Chondrocyte (in vitro differentiated cells): ENCODE data around the gene SLAMF8. TPM values are rescaled to one million over a fixed set of nuclear protein-coding genes. Genes with fewer than 3 reads are reported as not detected.

Source experiments
- DNase-seq: peaks from one replicate; pipeline ENCODE4 v3.0.0; 2021; ENCODE audit warnings: mixed read lengths, low spot score
- H3K27ac Mint-ChIP-seq: one replicate; pipeline ENCODE4 v1.8.0; 2021; ENCODE audit warnings: mild to moderate bottlenecking, moderate library complexity, mixed read lengths; ENCODE audit not compliant: unreplicated experiment
- H3K27me3 Mint-ChIP-seq: 2 replicates; pipeline ENCODE4 v1.8.0; 2021; ENCODE audit warnings: low read depth, mixed read lengths
- H3K36me3 Mint-ChIP-seq: 2 replicates; pipeline ENCODE4 v1.8.0; 2021; ENCODE audit warnings: low read depth, mixed read lengths
- H3K4me1 Mint-ChIP-seq: 2 replicates; pipeline ENCODE4 v1.8.0; 2021; ENCODE audit warnings: low read depth, mild to moderate bottlenecking, mixed read lengths
- H3K4me3 Mint-ChIP-seq: one replicate; pipeline ENCODE4 v1.8.0; 2021; ENCODE audit warnings: mild to moderate bottlenecking, moderate library complexity, mixed read lengths; ENCODE audit not compliant: unreplicated experiment
- H3K9me3 Mint-ChIP-seq: 2 replicates; pipeline ENCODE4 v1.8.0; 2021; ENCODE audit warnings: low read depth, mixed read lengths
- CTCF ChIP-seq: fragments of 200-600 bp; sonication (generic); IDR thresholded peaks from 2 replicates; pipeline ENCODE4 v1.5.0; 2021; ENCODE audit warnings: antibody characterized with exemption, mild to moderate bottlenecking, moderate library complexity
- total RNA-seq: library from RNA; stranded (reverse); gene quantifications from 3 replicates; pipeline ENCODE4 v1.2.1, GENCODE V29; 2021

Gene SLAMF8
- total RNA-seq, 1 donor from 2014 or later: not detected

GRCh38 chr1:159838715-159839114 is 12.0 kb downstream of the SLAMF8 start:
- H3K36me3 Mint-ChIP-seq: peaks cover 14% of the 10 kb centered on the region
- H3K4me3 Mint-ChIP-seq: no peak overlapping the region
- H3K27me3 Mint-ChIP-seq: no peaks in the 10 kb centered on the region
- no peak for TF ChIP-seq CTCF
- DNase-seq: no peak
- no peak overlapping the region for H3K27ac Mint-ChIP-seq
- no peaks in the 10 kb centered on the region for H3K9me3 Mint-ChIP-seq
- H3K4me1 Mint-ChIP-seq: no peaks in the 10 kb centered on the region

- no peaks in the 10 kb centered on the region for H3K9me3 Mint-ChIP-seq
- H3K36me3 Mint-ChIP-seq: peaks cover 14% of the 10 kb centered on the region
- H3K27me3 Mint-ChIP-seq: no peaks in the 10 kb centered on the region
- no peak for DNase-seq
- H3K27ac Mint-ChIP-seq: no peak overlapping the region
- no peaks in the 10 kb centered on the region for H3K4me1 Mint-ChIP-seq
- H3K4me3 Mint-ChIP-seq: no peak overlapping the region
- no peak for TF ChIP-seq CTCF
These were observed 12.6 kb downstream of the SLAMF8 start for GRCh38 chr1:159839116-159839849.

DNA sequence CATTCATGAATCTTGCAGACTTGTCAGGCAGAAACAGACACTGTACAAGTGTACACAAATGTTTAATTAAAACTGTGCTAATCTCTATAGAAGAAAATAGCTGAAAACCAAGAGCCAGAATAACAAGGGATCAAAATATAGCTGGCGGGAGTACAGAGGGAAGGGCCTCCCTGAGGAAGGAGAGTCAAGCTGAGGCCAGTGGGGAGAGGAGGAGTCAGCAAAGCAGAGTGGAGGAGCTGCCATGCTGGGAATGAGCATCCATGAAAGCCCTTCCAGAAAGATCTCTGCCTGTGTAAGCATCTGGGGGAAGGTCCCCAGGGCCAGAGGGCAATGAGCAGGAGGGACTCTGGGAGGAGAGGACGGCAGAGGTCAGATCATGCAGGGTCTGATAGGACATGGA is 15.1 kb downstream of the SLAMF8 start:
- Mint-ChIP-seq H3K27me3 (peaks cover 3% of the 10 kb centered on the region), H3K9me3 (no peaks in the 10 kb centered on the region), H3K4me1 (no peaks in the 10 kb centered on the region), H3K27ac (no peak overlapping the region), H3K36me3 (peaks cover 7% of the 10 kb centered on the region), H3K4me3 (no peak overlapping the region)
- no peak for TF ChIP-seq CTCF
- no peak for DNase-seq

- Mint-ChIP-seq H3K4me3 (no peak overlapping the region), H3K27me3 (peaks cover 3% of the 10 kb centered on the region), H3K36me3 (peaks cover 7% of the 10 kb centered on the region), H3K4me1 (no peaks in the 10 kb centered on the region), H3K9me3 (no peaks in the 10 kb centered on the region), H3K27ac (no peak overlapping the region)
- TF ChIP-seq CTCF: no peak
- no peak for DNase-seq
These were observed 16.8 kb downstream of the SLAMF8 start for GRCh38 chr1:159843459-159843858.

DNA sequence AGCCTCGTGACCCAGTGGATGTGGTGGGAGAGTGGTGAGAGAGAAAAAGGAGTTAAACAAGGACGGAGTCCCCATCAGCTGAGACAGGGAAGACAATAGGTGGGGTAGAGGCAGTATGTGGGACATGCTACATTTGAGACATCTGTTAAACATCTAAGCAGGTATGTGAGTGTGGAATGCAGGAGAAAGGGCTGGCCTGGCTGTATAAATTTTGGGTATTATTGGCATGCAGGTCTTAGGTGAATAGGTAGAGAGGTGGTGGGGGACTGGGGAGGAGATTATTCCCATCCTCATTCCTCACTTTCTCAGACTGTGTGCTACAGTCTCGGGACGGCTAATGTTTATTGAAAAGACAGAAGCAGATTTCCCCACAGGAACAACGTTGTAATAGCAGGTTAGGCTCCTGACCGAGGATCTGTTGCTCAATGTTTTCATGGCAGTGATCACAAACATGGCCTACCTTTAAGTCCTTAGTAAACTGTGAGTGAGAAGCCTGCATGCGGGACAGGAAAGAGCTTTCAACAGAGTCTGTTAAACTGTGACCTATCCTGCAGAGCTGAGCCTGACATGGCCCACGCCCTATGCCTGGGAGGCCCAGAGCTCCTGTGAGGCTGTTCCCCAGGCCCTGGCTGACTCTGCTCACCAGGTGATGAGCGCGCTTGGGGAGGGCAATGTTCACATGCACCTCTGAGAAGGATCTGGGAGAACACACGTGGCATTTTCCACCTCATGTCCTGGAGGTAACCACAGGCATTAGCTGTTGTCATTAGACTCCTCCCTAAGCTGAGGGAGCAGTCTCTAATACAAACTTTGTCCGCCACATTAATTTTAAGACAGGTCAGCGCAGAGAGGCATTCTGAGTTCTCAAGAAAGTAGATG is 19.3 kb downstream of the SLAMF8 start:
- DNase-seq: no peak
- H3K36me3 Mint-ChIP-seq: peaks cover 5% of the 10 kb centered on the region

More for the DNA sequence above, 19.3 kb downstream of the SLAMF8 start:
- Mint-ChIP-seq H3K27me3 (peaks cover 3% of the 10 kb centered on the region), H3K27ac (no peak overlapping the region), H3K4me1 (peaks cover 13% of the 10 kb centered on the region), H3K9me3 (peaks cover 3% of the 10 kb centered on the region), H3K4me3 (no peak overlapping the region)
- TF ChIP-seq CTCF: no peak
